Skeletal muscle cell (primary cell): Measurements from ENCODE around the gene HYAL2.
"Not testable (repeated sequence)": the region's sequence is repeated elsewhere in the genome, so short reads cannot be mapped to it uniquely, and the experiment has no call there.

ENCODE experiments used
- DNase-seq: peaks from one replicate; pipeline ENCODE4 v3.0.0-alpha.2; 2010; ENCODE audit warnings: low read depth
- H3K4me3 ChIP-seq: 2 replicates; pipeline ENCODE4 v1.5.1; 2011; ENCODE audit warnings: low read depth, mild to moderate bottlenecking, control low read depth, low read length, moderate library complexity

HYAL2 gene

GRCh38 chr3:50318615-50319014, 3.9 kb downstream of the HYAL2 start:
- no peak for DNase-seq
- no peak overlapping the region for H3K4me3 ChIP-seq

DNA sequence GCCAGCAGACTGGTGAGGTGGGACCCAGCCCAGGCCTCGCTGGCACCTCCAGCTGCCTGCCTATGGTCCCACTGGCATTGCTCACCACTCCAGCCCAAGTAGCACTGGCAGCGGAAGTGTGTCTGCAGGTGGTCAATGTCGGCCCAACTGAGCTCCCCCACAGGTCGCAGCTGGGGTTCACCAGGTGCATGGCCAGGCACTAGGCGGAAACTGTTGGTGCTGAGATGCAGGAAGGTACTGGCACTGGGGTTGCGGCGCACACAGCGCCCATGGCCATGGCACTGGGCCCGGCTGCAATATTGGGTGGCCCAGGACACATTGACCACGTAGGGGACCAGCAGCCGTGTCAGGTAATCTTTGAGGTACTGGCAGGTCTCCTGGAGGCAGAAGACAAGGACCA, 4.4 kb downstream of the HYAL2 start:
- no peak overlapping the region for H3K4me3 ChIP-seq
- DNase-seq, result no peak

- no peak for DNase-seq
- no peak overlapping the region for H3K4me3 ChIP-seq
Measured at GRCh38 chr3:50317300-50317699, 5.2 kb downstream of the HYAL2 start.

GRCh38 chr3:50316657-50317242, 5.8 kb downstream of the HYAL2 start:
- DNase-seq, result no peak
- no peak overlapping the region for H3K4me3 ChIP-seq

- H3K4me3 ChIP-seq, result no peak overlapping the region
- DNase-seq, result no peak
Measured at GRCh38 chr3:50314816-50315215, 7.7 kb downstream of the HYAL2 start.

DNA sequence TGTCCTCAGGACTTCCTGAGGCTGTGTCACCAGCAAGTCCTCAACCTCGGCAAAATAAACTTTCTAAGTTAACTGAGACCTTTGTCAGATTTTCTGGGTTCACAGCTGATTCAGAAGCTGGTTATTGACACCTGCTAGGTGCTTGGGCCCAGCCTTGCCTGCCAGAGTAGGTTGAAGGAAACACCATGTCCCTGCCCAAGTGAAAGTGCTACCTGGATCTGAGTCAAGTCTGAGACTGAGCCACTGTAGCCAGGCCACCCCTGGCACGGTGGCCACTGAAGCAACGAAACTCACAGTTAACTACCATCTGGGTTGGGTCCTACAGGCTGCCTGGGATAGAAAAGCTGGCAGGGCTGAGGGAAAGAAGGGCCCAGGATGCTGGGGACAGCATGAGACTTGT, 8.2 kb downstream of the HYAL2 start:
- no peak for DNase-seq
- no peak overlapping the region for H3K4me3 ChIP-seq

- H3K4me3 ChIP-seq, DNase-seq: not testable (repeated sequence)
Measured at GRCh38 chr3:50312041-50312440, 10.5 kb downstream of the HYAL2 start.

DNA sequence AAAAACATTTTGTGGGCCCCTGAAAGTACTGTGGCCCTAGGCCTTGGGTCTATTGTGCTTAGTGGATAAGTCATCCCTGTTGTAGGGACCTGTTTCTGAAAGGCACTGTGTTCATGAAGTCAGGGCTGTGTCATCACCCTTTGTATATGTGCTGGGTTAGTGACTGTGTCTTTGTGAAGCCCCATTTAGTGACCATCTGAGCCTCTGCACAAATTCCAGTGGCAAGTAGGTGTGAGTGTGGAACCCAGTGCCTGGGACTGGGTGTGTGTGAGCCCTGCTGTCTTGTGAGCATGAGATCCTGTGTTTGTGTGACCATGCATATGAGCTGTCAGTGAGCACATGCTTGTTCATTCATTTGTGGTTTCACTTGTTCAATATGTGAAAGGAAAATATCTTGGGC, 17.9 kb downstream of the HYAL2 start:
- DNase-seq, result no peak
- H3K4me3 ChIP-seq, result no peak overlapping the region

DNA sequence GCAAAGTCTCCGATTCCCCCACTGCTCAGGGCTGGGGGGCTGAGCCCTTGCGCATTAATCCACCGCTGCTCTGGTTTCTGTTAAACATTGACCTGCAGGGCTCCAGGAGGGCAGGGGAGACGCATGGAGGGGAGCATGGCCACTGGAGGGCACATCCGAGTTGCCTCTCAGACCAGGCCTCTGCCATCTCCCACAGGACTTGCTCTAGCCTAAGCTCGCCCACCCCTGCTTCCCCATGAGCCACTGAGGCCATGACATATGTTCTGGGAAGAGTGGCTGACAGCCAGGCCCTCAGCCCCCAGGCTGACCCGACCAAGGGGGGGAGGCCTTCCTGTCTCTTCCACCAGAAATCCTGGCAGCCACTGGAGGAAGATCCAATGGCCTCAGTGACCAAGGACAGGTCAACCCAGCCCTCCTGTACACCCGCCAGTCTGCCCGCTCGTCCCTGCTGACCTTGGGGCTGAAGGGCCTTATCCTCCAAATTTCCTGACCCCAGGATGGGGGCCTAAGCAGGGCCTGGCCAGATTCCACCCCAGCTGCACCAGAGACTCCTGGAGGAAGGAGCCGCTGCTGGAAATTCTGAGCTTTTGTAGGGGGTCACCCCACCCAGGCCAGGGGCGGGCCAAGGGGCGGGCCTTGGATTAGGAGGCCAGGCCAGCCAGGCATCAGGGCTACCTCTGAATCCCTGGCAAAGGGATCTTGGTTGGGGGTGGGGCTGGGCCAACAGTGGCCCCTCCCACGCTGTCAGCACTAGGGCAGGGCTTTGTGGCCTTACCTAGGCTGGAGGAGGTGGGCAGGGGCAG, 19.3 kb downstream of the HYAL2 start, which contains the start of gene HYAL1:
TSS of gene HYAL1 (minus strand) at position 562 of the 803 bp plus-strand sequence. CDS start 618 bp downstream, outside the sequence.
- no peak for DNase-seq
- no peak within 1 kb of the TSS for H3K4me3 ChIP-seq

DNA sequence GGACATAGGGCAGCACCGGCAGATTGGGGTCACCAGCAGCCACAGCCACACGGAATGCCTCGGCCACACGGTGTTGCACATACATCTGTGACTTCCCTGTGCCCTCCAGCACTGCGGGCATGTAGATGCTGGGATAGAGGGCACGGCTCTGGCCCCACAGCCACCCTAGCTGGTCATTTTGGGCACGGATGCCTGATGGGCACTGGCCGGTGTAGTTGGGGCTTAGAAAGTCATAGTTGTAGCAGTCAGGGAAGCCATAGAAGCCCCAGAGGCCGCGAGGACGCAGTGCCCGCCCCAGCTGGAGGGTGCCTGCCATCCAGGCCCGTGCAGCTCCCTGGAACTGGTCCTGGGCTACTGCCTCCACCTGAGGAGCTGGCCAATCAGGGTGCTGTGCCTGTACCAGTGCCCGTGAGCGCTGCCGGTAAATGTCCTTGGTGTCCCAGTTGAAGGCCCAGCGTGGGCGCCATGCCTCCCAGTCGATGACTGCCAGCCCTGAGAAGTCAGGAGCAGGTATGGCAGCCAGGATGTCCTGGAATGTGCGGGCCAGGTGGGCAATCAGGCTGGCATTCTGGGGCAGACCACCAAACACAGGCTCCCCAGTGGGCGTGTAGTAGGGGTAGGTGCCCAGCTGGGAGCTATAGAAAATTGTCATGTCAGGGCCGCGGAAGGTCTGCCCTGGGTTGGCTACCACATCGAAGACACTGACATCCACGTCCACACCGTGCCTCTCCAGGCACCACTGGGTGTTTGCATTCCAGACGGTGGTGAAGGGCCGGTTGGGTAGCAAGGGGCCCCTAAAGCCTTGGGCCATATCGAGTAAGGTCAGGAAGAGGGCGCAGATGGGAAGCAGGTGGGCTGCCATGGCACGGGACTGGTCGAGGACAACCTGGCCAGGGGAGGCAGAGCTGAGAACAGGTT, 20.2 kb downstream of the HYAL2 start:
- DNase-seq, result no peak
- H3K4me3 ChIP-seq, result no peak overlapping the region

DNA sequence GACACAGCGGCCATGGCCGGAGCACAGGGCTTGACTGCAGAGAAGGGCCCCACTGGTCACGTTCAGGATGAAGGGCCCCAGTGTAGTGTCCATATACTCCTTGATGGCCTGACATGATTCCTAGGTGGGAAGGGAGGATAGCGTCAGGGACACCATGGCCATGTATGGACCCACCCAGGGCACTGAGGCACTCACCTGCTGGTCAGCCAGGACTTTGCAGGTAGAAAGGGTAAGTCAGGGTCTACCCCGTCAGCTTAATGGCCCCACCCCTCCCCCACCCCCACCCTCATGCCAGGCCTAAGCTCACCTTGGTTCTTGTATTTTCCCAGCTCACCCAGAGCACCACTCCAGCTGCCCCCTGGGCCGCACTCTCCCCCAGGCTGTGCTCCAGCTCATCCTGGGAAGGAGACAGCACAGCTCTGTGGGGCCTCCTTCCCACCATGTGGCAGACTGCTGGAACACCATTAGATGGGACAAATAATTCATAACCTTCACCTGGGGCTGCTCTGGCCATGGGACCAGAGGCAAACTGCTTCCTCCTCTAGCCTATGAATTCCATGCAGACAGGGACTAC, 21.8 kb downstream of the HYAL2 start:
- DNase-seq, result no peak
- no peak overlapping the region for H3K4me3 ChIP-seq

DNA sequence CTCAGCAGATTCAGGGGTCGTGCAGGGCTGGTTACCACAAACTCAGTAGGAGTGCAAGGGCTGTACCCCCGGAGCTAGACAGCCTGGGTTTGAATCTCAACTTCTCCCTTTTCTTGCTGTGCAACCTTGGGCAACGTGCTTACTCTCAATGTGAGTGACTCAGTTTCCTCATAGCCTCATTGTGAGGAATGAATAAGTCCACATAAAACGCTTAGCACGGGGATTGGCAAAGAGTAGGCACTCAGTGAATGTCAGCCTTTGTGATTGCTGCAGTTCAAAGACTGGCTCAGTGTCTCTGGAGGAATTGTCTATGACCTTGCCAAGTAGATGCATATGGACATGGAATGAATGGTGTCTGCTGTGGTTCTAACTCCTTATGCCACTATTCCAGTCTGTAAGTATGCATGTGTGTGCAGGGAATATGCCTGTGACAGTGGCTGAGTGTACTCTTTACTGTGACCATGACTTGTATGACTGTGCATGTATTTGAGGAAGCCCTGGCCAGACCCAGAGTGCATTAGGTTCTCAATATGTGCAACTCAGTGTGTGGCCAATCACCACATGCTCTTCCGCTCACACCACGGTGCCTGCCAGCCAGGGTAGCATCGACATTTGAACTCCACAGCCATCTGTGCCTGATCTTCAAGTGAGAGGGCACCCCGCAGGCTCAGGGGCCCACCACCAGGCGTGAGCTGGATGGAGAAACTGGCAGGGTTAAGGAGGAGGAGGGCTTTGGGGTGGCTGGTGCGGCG, 22.4 kb downstream of the HYAL2 start:
- H3K4me3 ChIP-seq, result peak overlapping the region; percentile 53
- DNase-seq, result peak; percentile 13

GRCh38 chr3:50299638-50299928, 23.0 kb downstream of the HYAL2 start:
- peak overlapping the region; percentile 53 for H3K4me3 ChIP-seq
- no peak for DNase-seq

DNA sequence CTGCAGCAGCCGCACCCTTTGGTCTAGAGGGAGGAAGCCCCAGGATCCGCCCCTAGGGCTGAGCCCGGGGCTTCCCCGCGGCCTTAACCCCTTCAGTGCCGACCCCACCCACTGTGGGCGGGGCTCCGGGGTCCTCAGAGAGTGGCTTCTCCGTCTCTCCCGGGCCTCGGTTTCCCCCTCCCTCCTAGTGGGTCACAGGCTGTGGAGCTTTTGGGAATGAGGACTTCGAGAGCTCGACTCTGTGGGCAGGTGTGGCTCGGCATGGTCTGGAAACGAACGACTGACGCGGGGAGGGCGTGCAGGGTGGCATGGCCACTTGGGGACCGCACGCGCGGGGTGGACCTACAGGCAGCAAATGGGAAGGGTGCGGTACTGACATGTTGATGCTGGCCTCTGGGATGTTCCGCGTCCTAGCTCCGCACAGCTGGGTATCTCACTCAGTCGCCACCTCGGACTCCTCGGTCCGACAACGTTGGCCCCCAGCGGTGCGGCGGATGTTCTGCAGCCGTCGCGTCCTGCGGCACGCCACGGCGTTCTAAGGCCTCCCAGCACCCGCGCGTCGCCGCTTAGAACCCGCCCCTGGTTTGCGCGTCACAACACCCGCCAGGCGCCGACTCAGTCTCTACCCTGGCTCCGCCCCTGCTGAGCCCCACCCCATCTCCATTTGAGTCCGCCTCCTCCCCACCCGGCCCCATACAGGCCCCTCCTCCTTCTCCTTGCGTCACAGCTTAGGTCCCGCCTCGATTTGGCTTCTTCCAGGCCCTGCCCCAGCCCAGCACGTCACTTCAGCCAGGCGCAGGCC, 23.5 kb downstream of the HYAL2 start, which contains the start of the genes HYAL3 and NAA80:
TSS of gene HYAL3 (minus strand) at position 570 of the 802 bp plus-strand sequence. CDS start 3,803 bp downstream, outside the sequence.
TSS of gene NAA80 (minus strand) at position 570 of the 802 bp plus-strand sequence. CDS start 1,942 bp downstream, outside the sequence.
- H3K4me3 ChIP-seq, result peak within 1 kb of the TSS; percentile 77
- DNase-seq, result peak; percentile 99

GRCh38 chr3:50297896-50298725, 24.4 kb downstream of the HYAL2 start:
- no peak for DNase-seq
- H3K4me3 ChIP-seq, result peak overlapping the region; percentile 77

GRCh38 chr3:50297384-50297775, 25.2 kb downstream of the HYAL2 start:
- H3K4me3 ChIP-seq, result no peak overlapping the region
- no peak for DNase-seq

DNA sequence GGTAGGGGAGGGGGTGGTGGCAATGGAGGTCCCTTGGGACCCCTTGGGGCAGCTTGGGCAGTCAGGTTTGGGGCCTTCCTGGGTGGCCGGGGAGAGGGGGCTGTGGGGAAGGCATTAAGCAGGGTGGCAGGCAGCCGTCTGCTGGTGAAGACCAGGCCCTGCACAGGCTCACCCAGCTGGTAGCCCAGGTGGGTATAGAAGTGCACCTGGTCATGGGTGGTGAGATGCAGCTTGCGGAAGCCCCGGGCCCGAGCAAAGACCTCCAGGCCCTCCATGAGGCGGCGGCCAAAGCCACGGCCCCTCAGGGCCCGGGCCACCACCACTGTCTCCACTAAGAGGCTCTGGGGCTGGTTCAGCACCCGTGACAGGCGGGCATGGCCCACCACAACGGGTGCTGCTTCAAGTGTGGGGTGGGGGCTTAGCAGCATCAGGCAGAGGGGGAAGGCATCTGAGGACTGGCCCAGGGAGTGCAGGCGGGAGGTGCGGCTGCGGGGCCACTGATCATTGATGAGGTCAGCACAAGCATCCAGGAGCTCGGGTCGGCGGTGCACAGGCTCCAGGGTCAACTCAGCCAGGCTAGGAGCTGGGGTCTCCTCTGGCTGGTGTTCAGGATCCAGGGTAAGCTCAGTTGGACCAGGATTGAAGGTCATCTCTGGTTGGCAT, 25.7 kb downstream of the HYAL2 start:
- no peak for DNase-seq
- no peak overlapping the region for H3K4me3 ChIP-seq
